HG03469 (cell line): ENCODE measurements around the gene NPC1.
"Not testable (repeated sequence)": the region's sequence is repeated elsewhere in the genome, so short reads cannot be mapped to it uniquely, and the experiment has no call there.

Source experiments
- ATAC-seq: cut with Tn5 transposase; IDR thresholded peaks from one replicate; pipeline ENCODE4 v1.9.1; 2021; ENCODE audit warnings: mild to moderate bottlenecking, moderate library complexity, moderate number of reproducible peaks; ENCODE audit not compliant: unreplicated experiment

NPC1 gene

GRCh38 chr18:23526501-23527063 lies 59.7 kb downstream of the NPC1 start:
- ATAC-seq = no peak

- no peak for ATAC-seq
Observed at GRCh38 chr18:23524213-23524707, 62.0 kb downstream of the NPC1 start.

DNA sequence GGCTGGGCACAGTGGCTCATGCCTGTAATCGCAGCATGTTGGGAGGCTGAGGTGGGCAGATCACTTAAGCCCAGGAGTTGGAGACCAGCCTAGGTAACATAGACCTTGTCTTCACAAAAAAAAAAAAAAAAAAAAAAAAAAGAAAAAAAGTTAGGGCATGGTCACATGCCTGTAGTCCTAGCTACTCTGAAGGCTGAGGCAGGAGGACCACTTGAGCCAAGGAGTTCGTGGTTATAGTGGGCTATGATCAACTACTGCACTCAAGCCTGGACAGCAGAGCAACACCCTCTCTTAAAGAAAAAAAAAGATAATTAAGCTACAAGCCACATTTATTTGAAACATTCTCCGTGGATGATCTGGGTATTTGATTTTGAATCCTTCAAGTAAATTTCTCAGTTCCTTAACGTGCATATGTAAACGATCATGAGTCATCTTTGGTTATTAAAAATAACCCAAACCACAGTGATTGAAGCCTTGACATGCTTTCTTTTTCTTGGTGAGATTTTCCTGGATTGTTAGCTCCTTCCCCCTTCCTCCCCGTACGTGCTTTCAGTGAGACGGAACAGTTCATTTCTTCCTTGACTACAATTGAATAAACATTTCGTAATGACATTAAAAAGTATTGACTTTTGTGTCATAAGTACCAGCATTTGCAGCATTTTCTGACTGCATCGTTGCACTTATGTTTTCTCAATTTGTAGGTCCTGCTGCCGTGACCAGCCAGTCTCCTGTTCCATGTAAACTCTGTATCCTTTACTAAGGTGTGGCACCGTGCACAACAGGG lies 62.7 kb downstream of the NPC1 start:
- ATAC-seq = no peak

DNA sequence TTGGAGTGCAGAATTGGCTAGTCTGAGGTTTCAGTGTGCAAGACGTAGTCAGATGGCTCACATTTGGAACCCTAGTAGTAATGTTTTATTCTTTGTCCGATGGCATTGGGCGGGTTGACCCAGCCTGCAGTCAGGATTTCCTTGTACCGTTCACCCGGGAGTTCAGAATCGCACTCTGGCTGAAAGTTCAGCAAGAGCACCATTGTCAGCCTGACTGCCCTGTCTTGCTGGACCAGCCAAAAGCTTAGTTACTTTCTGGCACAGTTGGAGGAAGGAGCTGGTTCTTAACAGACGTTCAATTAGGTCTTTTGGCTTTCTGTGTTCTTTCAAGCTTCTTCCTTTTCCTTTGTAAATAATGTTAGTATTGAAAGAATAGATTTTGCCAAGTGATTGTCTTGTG lies 64.4 kb downstream of the NPC1 start:
- no peak for ATAC-seq

DNA sequence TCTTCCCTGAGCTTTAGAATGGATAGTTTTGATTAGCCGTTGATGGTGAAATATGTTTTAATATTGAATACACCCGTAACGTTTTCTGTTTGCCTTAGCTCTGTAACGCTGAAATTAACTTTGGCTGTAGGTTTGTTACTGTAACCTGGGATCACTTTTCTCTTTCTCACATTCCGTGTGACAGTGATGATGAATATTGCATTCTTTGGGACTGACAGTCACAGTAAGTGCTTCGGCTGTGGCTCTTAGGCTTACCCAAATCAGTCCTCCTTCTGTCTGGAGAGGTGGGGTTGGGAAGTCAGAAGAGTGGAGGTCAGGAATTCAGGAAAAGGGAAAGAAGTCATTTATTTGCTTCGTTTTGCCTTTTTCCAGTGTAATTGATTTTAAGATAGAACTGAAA lies 65.0 kb downstream of the NPC1 start:
- ATAC-seq = no peak

DNA sequence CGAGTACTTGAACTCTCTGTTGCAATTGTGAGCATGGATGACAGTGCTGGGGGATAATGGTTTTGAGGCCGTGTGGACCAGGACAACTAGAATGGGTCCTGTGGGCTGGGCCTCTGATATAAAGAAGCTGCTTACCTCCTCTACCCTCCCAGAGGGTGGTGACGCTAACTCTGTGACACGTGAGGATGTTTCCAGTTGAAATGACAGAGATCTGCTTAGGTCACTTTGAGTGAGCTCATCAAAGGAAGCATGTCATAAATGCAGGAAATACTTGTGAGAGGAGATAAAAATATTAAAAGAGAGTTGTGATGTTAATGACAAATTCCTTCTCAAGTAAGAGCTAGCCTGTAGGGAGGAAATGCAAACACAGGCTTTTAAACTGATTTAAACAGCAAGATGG lies 66.6 kb downstream of the NPC1 start:
- no peak for ATAC-seq

- peak; percentile 81 for ATAC-seq
Observed at GRCh38 chr18:23515911-23516546, 70.3 kb downstream of the NPC1 start.

DNA sequence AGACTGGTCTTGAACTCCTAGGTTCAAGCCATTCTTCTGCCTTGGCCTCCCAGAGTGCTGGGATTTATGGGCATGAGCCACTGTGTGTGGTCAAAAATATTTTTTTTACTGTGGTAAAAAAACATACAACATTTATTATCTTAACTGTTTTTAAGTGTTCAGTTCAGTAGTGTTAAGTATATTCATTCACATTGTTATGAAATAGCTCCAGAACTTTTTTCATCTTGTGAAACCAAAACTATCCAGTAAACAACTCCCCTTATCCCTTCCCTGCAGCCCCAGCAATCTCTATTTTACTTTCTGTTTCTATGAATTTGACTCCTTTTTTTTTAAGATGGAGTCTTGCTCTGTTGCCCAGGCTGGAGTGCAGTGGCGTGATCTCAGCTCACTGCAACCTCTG lies 73.7 kb downstream of the NPC1 start:
- ATAC-seq = no peak

GRCh38 chr18:23512216-23512615 lies 74.1 kb downstream of the NPC1 start:
- not testable (repeated sequence) for ATAC-seq

DNA sequence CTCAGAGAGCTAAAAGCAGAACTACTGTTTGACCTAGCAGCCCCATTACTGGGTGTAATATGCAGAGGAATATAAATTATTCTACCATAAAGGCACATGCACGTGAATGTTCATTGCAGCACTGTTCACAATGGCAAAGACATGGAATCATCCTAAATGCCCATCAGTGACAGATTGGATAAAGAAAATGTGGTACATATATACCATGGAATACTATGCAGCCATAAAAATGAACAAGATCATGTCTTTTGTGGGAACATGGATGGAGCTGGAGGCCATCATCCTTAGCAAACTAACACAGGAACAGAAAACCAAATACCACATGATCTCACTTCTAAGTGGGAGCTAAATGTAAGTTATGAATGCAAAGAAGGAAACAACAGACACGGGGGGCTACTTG lies 75.4 kb downstream of the NPC1 start:
- ATAC-seq = not testable (repeated sequence)

GRCh38 chr18:23506393-23506792 lies 79.9 kb downstream of the NPC1 start:
- ATAC-seq = no peak

- ATAC-seq = peak; percentile 41
Observed at GRCh38 chr18:23504720-23505119, 81.6 kb downstream of the NPC1 start.

DNA sequence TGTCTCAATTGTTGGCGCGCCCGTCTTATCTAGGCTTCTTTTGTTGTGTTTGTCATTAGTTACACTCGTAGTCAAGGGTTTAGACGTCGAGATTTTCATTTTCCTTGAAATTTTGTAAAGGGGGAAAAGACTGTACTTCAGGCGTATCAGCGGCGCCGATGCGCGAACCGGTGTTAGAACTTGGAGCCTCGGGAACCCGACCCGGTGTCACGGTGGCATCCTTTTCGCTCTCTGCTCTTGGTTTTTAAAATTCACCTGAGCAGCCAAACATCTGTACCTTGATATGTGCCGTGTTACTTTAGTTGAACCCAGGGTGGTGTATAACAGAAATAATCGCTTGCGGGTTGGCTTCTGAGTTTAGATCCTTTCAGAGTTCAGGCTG lies 82.4 kb downstream of the NPC1 start:
- no peak for ATAC-seq

DNA sequence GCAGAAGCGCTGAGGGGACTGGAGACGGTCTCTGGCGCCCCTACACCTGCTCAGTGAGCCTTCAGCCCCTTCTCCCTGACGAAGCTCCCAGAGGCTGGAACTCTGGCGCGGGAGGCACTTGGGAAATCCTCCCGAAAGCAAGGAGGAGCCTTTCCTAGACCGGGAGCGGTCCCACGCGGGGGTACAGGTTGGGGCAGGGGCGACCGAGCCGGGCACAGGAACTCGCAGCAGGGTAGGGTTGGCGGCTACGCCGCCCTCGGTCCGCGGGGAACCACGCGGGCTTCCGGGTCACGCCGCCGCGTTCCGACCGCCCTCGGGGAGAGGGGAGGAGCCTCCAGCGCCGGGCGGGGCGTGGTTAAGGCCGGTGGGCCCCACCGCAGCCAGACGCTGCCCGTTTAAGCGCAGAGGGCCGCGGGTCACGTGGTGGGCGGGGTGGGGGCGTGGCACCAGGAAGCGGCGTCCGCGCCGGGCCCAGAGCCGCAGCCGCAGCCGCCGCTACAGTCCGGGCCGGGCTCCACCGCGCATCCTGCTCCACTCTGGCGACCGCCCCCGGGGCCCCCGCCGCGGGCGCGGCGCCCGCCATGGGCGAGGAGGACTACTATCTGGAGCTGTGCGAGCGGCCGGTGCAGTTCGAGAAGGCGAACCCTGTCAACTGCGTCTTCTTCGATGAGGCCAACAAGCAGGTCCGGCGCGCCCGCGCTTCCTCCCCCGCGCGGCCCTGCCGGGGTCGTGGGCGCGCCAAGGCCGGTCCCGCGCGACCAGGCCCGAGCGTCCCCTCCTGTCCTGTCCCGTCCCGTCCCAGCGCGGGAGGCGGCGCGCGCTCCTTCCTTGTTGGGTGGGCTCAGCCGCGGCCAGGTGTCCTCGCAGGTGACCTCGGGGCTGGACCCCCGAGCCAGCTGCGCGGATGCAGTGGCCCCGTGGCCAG lies 83.0 kb downstream of the NPC1 start, which contains the start of gene RMC1:
TSS of gene RMC1 (plus strand) at position 474 of the 925 bp plus-strand sequence. CDS start at position 582, 108 bp downstream.
- ATAC-seq = peak; percentile 58

GRCh38 chr18:23502516-23503037 lies 83.7 kb downstream of the NPC1 start:
- ATAC-seq = no peak

DNA sequence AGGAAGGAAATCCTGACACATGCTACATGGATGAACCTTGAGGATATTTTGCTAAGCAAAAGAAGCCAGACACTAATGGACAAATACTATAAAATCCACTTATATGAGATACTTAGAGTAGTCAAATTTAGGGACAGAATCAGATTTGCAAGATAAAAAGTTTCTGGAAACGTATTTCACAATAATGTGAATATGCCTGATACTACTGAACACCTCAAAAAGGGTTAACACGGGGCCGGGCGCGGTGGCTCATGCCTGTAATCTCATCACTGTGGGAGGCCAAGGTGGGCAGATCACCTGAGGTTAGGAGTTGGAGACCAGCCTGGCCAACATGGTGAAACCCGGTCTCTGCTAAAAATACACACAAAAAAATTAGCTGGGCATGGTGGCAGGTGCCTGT lies 84.7 kb downstream of the NPC1 start:
- ATAC-seq = no peak

DNA sequence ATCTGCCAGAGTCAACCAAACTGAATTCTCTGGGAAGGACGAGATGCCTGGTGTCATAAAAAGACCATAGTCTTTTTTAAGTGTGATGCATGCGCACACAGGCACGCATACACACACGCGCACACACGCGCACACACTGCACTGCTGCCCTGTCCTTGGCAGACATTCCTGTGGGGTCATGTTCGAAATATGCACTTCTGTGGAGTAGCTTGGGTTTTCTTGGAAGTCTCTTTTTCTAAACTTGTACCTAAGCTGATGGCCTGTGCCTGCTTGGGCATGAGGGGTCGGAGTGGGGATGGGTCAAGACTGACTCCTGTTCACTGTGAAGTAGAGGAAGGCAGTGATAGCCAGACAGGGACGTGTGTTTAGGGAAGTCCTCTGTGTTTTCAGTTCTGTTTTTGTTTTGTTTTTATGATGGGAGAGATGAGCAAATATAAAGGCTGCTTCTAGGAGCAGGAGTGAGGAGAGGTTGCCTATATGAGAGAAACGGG lies 87.0 kb downstream of the NPC1 start:
- no peak for ATAC-seq

DNA sequence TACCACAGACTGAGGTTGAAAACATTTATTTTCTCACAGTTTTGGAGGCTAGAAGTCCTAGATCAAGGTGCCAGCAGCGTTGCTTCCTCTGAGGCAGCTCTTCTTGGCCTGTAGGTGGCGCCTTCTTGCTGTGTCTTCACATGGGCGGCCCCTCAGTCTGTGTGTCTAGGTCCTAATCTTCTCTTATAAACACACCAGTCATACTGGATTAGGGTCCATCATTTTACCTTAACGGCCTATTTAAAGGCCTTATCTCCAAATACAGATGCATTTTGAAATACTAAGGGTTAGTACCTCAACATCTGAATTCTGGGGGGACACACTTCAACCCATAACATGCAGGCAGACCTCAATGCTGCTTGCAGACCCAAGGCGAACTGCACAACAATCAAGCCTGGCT lies 87.4 kb downstream of the NPC1 start:
- no peak for ATAC-seq

GRCh38 chr18:23498117-23498516 lies 88.2 kb downstream of the NPC1 start:
- ATAC-seq = no peak

- ATAC-seq = no peak
Observed at GRCh38 chr18:23495723-23496440, 90.4 kb downstream of the NPC1 start.
